Body of pancreas (tissue), 4 donors: ENCODE results near the gene RSRC2.

Experiments used
- CTCF ChIP-seq, 7 experiments: fragments of 450-650 bp in 4 of 7; fragments of 200-600 bp in 3 of 7; sonication (generic) in 3 of 7; IDR thresholded peaks; one replicate each; pipeline ENCODE4 v1.5.1; 2016 to 2019; ENCODE audit warnings: antibody characterized with exemption in 7 of 7
- POLR2A ChIP-seq, 3 donors: fragments of 450-650 bp; IDR thresholded peaks; one replicate each; pipeline ENCODE4 v1.6.1; 2016; ENCODE audit warnings: antibody characterized with exemption in 3 of 3, mild to moderate bottlenecking in 2 of 3

GRCh38 chr12:122457627-122458026 lies 69.1 kb downstream of the RSRC2 start:
- no peak for TF ChIP-seq CTCF (IDR thresholded peaks at IDR 0.05)
- no peak for TF ChIP-seq POLR2A (IDR thresholded peaks at IDR 0.05)
